GOT3 (cell line): ENCODE measurements around the gene DBNDD2.
A peak's percentile ranks its signal among the peaks of the same experiment; 100 is the strongest.

Experiments used
- DNase-seq: peaks from one replicate; lab custom pipeline; 2025; ENCODE audit warnings: mixed read lengths; lab: John Stamatoyannopoulos, UW

Gene DBNDD2

GRCh38 chr20:45416917-45417316 is 8.8 kb downstream of the DBNDD2 start:
- DNase-seq = no peak

- DNase-seq = peak; percentile 85
Measured at GRCh38 chr20:45419188-45420091, 11.4 kb downstream of the DBNDD2 start.

GRCh38 chr20:45420125-45420524 is 12.0 kb downstream of the DBNDD2 start:
- no peak for DNase-seq

- DNase-seq = no peak
Measured at GRCh38 chr20:45423700-45424099, 15.6 kb downstream of the DBNDD2 start.

- DNase-seq = no peak
Measured at GRCh38 chr20:45425561-45425960, 17.5 kb downstream of the DBNDD2 start.

GRCh38 chr20:45426320-45427016 is 18.4 kb downstream of the DBNDD2 start:
- DNase-seq = no peak

- DNase-seq = no peak
Measured at GRCh38 chr20:45427236-45428149, 19.4 kb downstream of the DBNDD2 start.

GRCh38 chr20:45429618-45430017 is 21.5 kb downstream of the DBNDD2 start:
- DNase-seq = no peak

GRCh38 chr20:45432294-45432693 is 24.2 kb downstream of the DBNDD2 start:
- DNase-seq = no peak

- DNase-seq = no peak
Measured at GRCh38 chr20:45433316-45433715, 25.2 kb downstream of the DBNDD2 start.

GRCh38 chr20:45433976-45434375 is 25.9 kb downstream of the DBNDD2 start:
- DNase-seq = no peak

- peak; percentile 77 for DNase-seq
Measured at GRCh38 chr20:45436732-45437485, 28.8 kb downstream of the DBNDD2 start.

GRCh38 chr20:45440424-45440823 is 32.3 kb downstream of the DBNDD2 start:
- DNase-seq = no peak

GRCh38 chr20:45440891-45441685 is 33.0 kb downstream of the DBNDD2 start:
- no peak for DNase-seq

- no peak for DNase-seq
Measured at GRCh38 chr20:45441746-45442145, 33.7 kb downstream of the DBNDD2 start.

- DNase-seq = no peak
Measured at GRCh38 chr20:45444050-45444449, 36.0 kb downstream of the DBNDD2 start.

- no peak for DNase-seq
Measured at GRCh38 chr20:45445805-45446562, 37.9 kb downstream of the DBNDD2 start.

GRCh38 chr20:45448270-45448669 is 40.2 kb downstream of the DBNDD2 start:
- DNase-seq = no peak

- DNase-seq = no peak
Measured at GRCh38 chr20:45449528-45449927, 41.4 kb downstream of the DBNDD2 start.
